ENCODE data around the gene CARMIL3. TPM values are rescaled to one million over a fixed set of nuclear protein-coding genes. Genes with fewer than 3 reads are reported as not detected.

CARMIL3 gene
- total RNA-seq, 1 donor from 2014 or later = not detected

GRCh38 chr14:24074625-24075484 is 23.0 kb downstream of the CARMIL3 start:
- TF ChIP-seq CTCF (conservative IDR thresholded peaks at IDR 0.05; ENCODE audit: low read depth, low read length) = no peak
- DNase-seq (ENCODE audit: low read depth) = no peak
- H3K4me3 ChIP-seq (ENCODE audit: low read depth, low read length) = no peak overlapping the region

GRCh38 chr14:24075485-24076301 is 23.9 kb downstream of the CARMIL3 start:
- no peak overlapping the region for H3K4me3 ChIP-seq (ENCODE audit: low read depth, low read length)
- no peak for TF ChIP-seq CTCF (conservative IDR thresholded peaks at IDR 0.05; ENCODE audit: low read depth, low read length)
- no peak for DNase-seq (ENCODE audit: low read depth)

GRCh38 chr14:24076302-24076601 is 24.4 kb downstream of the CARMIL3 start:
- TF ChIP-seq CTCF (conservative IDR thresholded peaks at IDR 0.05; ENCODE audit: low read depth, low read length) = no peak
- no peak for DNase-seq (ENCODE audit: low read depth)
- H3K4me3 ChIP-seq (ENCODE audit: low read depth, low read length) = no peak overlapping the region

- no peak for DNase-seq (ENCODE audit: low read depth)
- no peak overlapping the region for H3K4me3 ChIP-seq (ENCODE audit: low read depth, low read length)
- TF ChIP-seq CTCF (conservative IDR thresholded peaks at IDR 0.05; ENCODE audit: low read depth, low read length) = no peak
These were observed 25.3 kb downstream of the CARMIL3 start for GRCh38 chr14:24077086-24077485.

- DNase-seq (ENCODE audit: low read depth) = no peak
- no peak for TF ChIP-seq CTCF (conservative IDR thresholded peaks at IDR 0.05; ENCODE audit: low read depth, low read length)
- H3K4me3 ChIP-seq (ENCODE audit: low read depth, low read length) = no peak overlapping the region
These were observed 26.3 kb downstream of the CARMIL3 start for GRCh38 chr14:24078146-24078545.

GRCh38 chr14:24079491-24080141 is 27.8 kb downstream of the CARMIL3 start:
- DNase-seq (ENCODE audit: low read depth) = no peak
- H3K4me3 ChIP-seq (ENCODE audit: low read depth, low read length) = no peak overlapping the region
- no peak for TF ChIP-seq CTCF (conservative IDR thresholded peaks at IDR 0.05; ENCODE audit: low read depth, low read length)
